HG02884 (cell line): ENCODE results near the gene ATXN7L1.

ENCODE experiments used
- ATAC-seq: cut with Tn5 transposase; IDR thresholded peaks from one replicate; pipeline ENCODE4 v1.9.1; 2021; ENCODE audit warnings: mild to moderate bottlenecking, moderate library complexity; ENCODE audit not compliant: unreplicated experiment

Gene ATXN7L1

GRCh38 chr7:105876091-105876963, at the start of gene ATXN7L1:
ATXN7L1 (minus strand) TSS chr7:105876599; CDS start chr7:105876558, 41 bp downstream.
- ATAC-seq: peak; percentile 81

GRCh38 chr7:105926131-105926530, 49.7 kb upstream of the ATXN7L1 start:
- ATAC-seq: no peak

GRCh38 chr7:105924945-105925344, 48.5 kb upstream of the ATXN7L1 start:
- ATAC-seq: no peak

GRCh38 chr7:105920766-105921165, 44.4 kb upstream of the ATXN7L1 start:
- ATAC-seq: no peak

- ATAC-seq: no peak
Measured at GRCh38 chr7:105917659-105918058, 41.3 kb upstream of the ATXN7L1 start.

- ATAC-seq: no peak
Measured at GRCh38 chr7:105916603-105917002, 40.2 kb upstream of the ATXN7L1 start.

GRCh38 chr7:105913947-105914346, 37.5 kb upstream of the ATXN7L1 start:
- ATAC-seq: no peak

- ATAC-seq: no peak
Measured at GRCh38 chr7:105911961-105912575, 35.7 kb upstream of the ATXN7L1 start.

- no peak for ATAC-seq
Measured at GRCh38 chr7:105910172-105910571, 33.8 kb upstream of the ATXN7L1 start.

- ATAC-seq: no peak
Measured at GRCh38 chr7:105909742-105910141, 33.3 kb upstream of the ATXN7L1 start.

- ATAC-seq: no peak
Measured at GRCh38 chr7:105907129-105907846, 30.9 kb upstream of the ATXN7L1 start.

- no peak for ATAC-seq
Measured at GRCh38 chr7:105906695-105907094, 30.3 kb upstream of the ATXN7L1 start.

- ATAC-seq: no peak
Measured at GRCh38 chr7:105905910-105906568, 29.6 kb upstream of the ATXN7L1 start.

GRCh38 chr7:105905209-105905909, 29.0 kb upstream of the ATXN7L1 start:
- ATAC-seq: no peak

- no peak for ATAC-seq
Measured at GRCh38 chr7:105904064-105904463, 27.7 kb upstream of the ATXN7L1 start.

GRCh38 chr7:105902325-105902911, 26.0 kb upstream of the ATXN7L1 start:
- no peak for ATAC-seq

- ATAC-seq: no peak
Measured at GRCh38 chr7:105897999-105898398, 21.6 kb upstream of the ATXN7L1 start.

GRCh38 chr7:105896407-105896911, 20.1 kb upstream of the ATXN7L1 start:
- no peak for ATAC-seq

- ATAC-seq: no peak
Measured at GRCh38 chr7:105894131-105894530, 17.7 kb upstream of the ATXN7L1 start.

GRCh38 chr7:105892387-105892786, 16.0 kb upstream of the ATXN7L1 start:
- no peak for ATAC-seq
